Suprapubic skin (tissue), 4 donors: Measurements from ENCODE around the gene PRDM1. TPM values are rescaled to one million over a fixed set of nuclear protein-coding genes. Genes with fewer than 3 reads are reported as not detected.

Experiments used
- DNase-seq, 2 donors: peaks; one replicate each; pipeline ENCODE4 v3.0.0-alpha.2; 2019; ENCODE audit warnings: low spot score in 2 of 2
- H3K27ac ChIP-seq: fragments of 200-600 bp; sonication (generic); one replicate; pipeline ENCODE4 v1.5.1; 2019
- H3K27me3 ChIP-seq: fragments of 200-600 bp; sonication (generic); one replicate; pipeline ENCODE4 v1.5.1; 2019
- H3K36me3 ChIP-seq: fragments of 200-600 bp; sonication (generic); one replicate; pipeline ENCODE4 v1.5.1; 2019
- H3K4me1 ChIP-seq: fragments of 200-600 bp; sonication (generic); one replicate; pipeline ENCODE4 v1.5.1; 2019
- H3K4me3 ChIP-seq: fragments of 200-600 bp; sonication (generic); one replicate; pipeline ENCODE4 v1.5.1; 2019; ENCODE audit warnings: mild to moderate bottlenecking
- H3K9me3 ChIP-seq: fragments of 200-600 bp; sonication (generic); one replicate; pipeline ENCODE4 v1.5.1; 2019
- EP300 ChIP-seq: sonication (generic); formaldehyde crosslinking; IDR thresholded peaks from one replicate; pipeline ENCODE4 v1.6.1; 2017; ENCODE audit warnings: antibody characterized with exemption
- POLR2A ChIP-seq, 2 donors: fragments of 450-650 bp; IDR thresholded peaks; one replicate each; pipeline ENCODE4 v1.6.1; 2017; ENCODE audit warnings: antibody characterized with exemption in 2 of 2, mild to moderate bottlenecking in 2 of 2, moderate library complexity in 2 of 2
- POLR2AphosphoS5 ChIP-seq, 3 donors: sonication (generic); formaldehyde crosslinking; IDR thresholded peaks; one replicate each; pipeline ENCODE4 v1.6.1; 2017; ENCODE audit warnings: antibody characterized with exemption in 3 of 3
- WGBS: methylation state at CpG from one replicate; pipeline ENCODE4 v1.1.5; 2018; 5-methylcytosine and 5-hydroxymethylcytosine counted together
- total RNA-seq, 4 donors: library from RNA; depleted of rRNA; stranded (reverse); fragments of >200 nt; gene quantifications; one replicate each; pipeline ENCODE4 v1.1.0, GENCODE V29; 2016
- TF ChIP-seq, protein P1 (sequence below), 2 donors: fragments of 200-600 bp in 1 of 2; fragments of 450-650 bp in 1 of 2; sonication (generic) in 1 of 2; IDR thresholded peaks; one replicate each; pipeline ENCODE4 v1.5.1; 2016 to 2019; ENCODE audit warnings: antibody characterized with exemption in 2 of 2, mild to moderate bottlenecking in 1 of 2, moderate library complexity in 1 of 2

The PRDM1 gene
- total RNA-seq, 4 donors from 2014 or later: 10.9 to 47.7 (median 27.8) TPM

GRCh38 chr6:106070636-106071035 lies 15.5 kb upstream of the PRDM1 start:
- Histone ChIP-seq H3K4me3 (no peak overlapping the region), H3K4me1 (peaks cover 7% of the 10 kb centered on the region), H3K27ac (no peak overlapping the region), H3K9me3 (no peaks in the 10 kb centered on the region), H3K27me3 (no peaks in the 10 kb centered on the region), H3K36me3 (no peaks in the 10 kb centered on the region)
- DNase-seq: no peak
- TF ChIP-seq EP300: no peak
- no peak for TF ChIP-seq POLR2AphosphoS5 (IDR thresholded peaks at IDR 0.05)
- TF ChIP-seq POLR2A (IDR thresholded peaks at IDR 0.05): no peak
- TF ChIP-seq, protein P1, sequence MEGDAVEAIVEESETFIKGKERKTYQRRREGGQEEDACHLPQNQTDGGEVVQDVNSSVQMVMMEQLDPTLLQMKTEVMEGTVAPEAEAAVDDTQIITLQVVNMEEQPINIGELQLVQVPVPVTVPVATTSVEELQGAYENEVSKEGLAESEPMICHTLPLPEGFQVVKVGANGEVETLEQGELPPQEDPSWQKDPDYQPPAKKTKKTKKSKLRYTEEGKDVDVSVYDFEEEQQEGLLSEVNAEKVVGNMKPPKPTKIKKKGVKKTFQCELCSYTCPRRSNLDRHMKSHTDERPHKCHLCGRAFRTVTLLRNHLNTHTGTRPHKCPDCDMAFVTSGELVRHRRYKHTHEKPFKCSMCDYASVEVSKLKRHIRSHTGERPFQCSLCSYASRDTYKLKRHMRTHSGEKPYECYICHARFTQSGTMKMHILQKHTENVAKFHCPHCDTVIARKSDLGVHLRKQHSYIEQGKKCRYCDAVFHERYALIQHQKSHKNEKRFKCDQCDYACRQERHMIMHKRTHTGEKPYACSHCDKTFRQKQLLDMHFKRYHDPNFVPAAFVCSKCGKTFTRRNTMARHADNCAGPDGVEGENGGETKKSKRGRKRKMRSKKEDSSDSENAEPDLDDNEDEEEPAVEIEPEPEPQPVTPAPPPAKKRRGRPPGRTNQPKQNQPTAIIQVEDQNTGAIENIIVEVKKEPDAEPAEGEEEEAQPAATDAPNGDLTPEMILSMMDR (IDR thresholded peaks at IDR 0.05): no peak
- WGBS: 82% methylated on average over 1 of the region's 1 CpG

DNA sequence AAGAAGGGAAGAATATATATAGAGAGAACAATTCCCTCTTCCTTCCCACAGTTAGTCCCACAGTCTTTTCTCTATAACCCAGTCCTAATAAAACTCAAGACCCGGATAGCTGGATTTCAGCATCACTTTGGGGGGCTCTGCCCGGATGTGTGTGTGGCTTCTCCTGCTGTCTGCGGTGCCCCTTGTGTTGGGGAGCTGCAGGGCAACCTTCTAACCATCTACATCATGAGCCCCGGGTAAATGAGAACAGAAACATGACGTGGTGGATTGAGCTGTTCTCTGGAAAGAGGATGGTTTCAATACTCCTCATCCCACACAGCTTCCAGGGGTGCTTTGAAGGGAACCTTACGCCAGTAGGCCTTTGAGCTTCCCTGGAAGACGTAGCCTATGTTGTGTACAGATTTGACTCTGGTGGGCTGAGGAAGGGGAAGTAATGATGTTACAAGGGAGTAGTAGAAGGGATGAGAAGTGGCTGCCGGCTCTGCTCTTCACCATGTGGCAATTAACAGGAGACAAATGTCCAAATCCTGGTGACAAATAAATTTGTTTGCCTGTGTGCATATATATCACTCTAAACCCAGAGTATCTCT lies 13.5 kb upstream of the PRDM1 start:
- H3K27me3 ChIP-seq: no peaks in the 10 kb centered on the region
- TF ChIP-seq EP300: no peak
- TF ChIP-seq POLR2A (IDR thresholded peaks at IDR 0.05): no peak
- TF ChIP-seq POLR2AphosphoS5 (IDR thresholded peaks at IDR 0.05): no peak
- TF ChIP-seq, protein P1 (IDR thresholded peaks at IDR 0.05): no peak
- no peak overlapping the region for H3K27ac ChIP-seq
- 81% methylated on average over 8 of the region's 8 CpGs for WGBS
- no peak overlapping the region for H3K4me3 ChIP-seq
- no peaks in the 10 kb centered on the region for H3K9me3 ChIP-seq
- H3K4me1 ChIP-seq: peaks cover 7% of the 10 kb centered on the region
- no peaks in the 10 kb centered on the region for H3K36me3 ChIP-seq
- no peak for DNase-seq

- WGBS: 84% methylated on average over 3 of the region's 3 CpGs
- Histone ChIP-seq H3K36me3 (no peaks in the 10 kb centered on the region), H3K4me3 (no peak overlapping the region), H3K4me1 (peaks cover 7% of the 10 kb centered on the region), H3K9me3 (no peaks in the 10 kb centered on the region), H3K27ac (no peak overlapping the region), H3K27me3 (no peaks in the 10 kb centered on the region)
- no peak for DNase-seq
- TF ChIP-seq POLR2A (IDR thresholded peaks at IDR 0.05) (no peak), POLR2AphosphoS5 (IDR thresholded peaks at IDR 0.05) (no peak), EP300 (no peak)
- TF ChIP-seq, protein P1 (IDR thresholded peaks at IDR 0.05): no peak
Measured at GRCh38 chr6:106074146-106074545, 12.0 kb upstream of the PRDM1 start.

GRCh38 chr6:106076139-106076538 lies 10.0 kb upstream of the PRDM1 start:
- H3K9me3 ChIP-seq: no peaks in the 10 kb centered on the region
- no peak overlapping the region for H3K4me3 ChIP-seq
- H3K27me3 ChIP-seq: no peaks in the 10 kb centered on the region
- H3K4me1 ChIP-seq: no peaks in the 10 kb centered on the region
- TF ChIP-seq POLR2A (IDR thresholded peaks at IDR 0.05): no peak
- TF ChIP-seq POLR2AphosphoS5 (IDR thresholded peaks at IDR 0.05): no peak
- no peak for TF ChIP-seq EP300
- DNase-seq: no peak
- WGBS: 91% methylated on average over 3 of the region's 3 CpGs
- H3K27ac ChIP-seq: no peak overlapping the region
- no peaks in the 10 kb centered on the region for H3K36me3 ChIP-seq

DNA sequence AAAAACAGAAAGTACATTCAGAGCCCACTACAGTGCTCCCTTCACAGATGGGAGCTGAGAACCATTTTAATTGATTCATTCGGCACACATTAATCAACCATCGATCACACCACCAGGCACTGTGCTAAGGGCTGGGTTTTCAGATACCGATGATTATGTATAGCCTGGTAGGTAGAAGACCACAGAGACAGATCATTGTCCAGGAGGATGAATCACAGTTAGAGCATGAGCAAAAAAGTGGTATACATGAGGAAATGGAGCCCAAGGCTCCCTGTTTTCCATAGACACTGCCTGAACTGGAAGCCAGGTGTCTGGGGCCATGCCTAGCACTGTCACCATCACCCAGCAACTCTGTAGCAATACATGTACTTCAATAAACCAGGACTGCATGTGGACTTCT lies 9.0 kb upstream of the PRDM1 start:
- TF ChIP-seq POLR2AphosphoS5 (IDR thresholded peaks at IDR 0.05): no peak
- TF ChIP-seq, protein P1 (IDR thresholded peaks at IDR 0.05): no peak
- no peak for TF ChIP-seq EP300
- no peak for TF ChIP-seq POLR2A (IDR thresholded peaks at IDR 0.05)
- no peaks in the 10 kb centered on the region for H3K36me3 ChIP-seq
- no peaks in the 10 kb centered on the region for H3K9me3 ChIP-seq
- H3K27ac ChIP-seq: no peak overlapping the region
- no peak for DNase-seq
- H3K27me3 ChIP-seq: no peaks in the 10 kb centered on the region
- WGBS: 91% methylated on average over 3 of the region's 3 CpGs
- H3K4me1 ChIP-seq: no peaks in the 10 kb centered on the region
- no peak overlapping the region for H3K4me3 ChIP-seq

GRCh38 chr6:106077881-106078280 lies 8.3 kb upstream of the PRDM1 start:
- Histone ChIP-seq H3K4me3 (no peak overlapping the region), H3K4me1 (no peaks in the 10 kb centered on the region), H3K36me3 (no peaks in the 10 kb centered on the region), H3K9me3 (no peaks in the 10 kb centered on the region), H3K27me3 (no peaks in the 10 kb centered on the region), H3K27ac (no peak overlapping the region)
- TF ChIP-seq POLR2AphosphoS5 (IDR thresholded peaks at IDR 0.05): no peak
- no peak for TF ChIP-seq POLR2A (IDR thresholded peaks at IDR 0.05)
- TF ChIP-seq, protein P1 (IDR thresholded peaks at IDR 0.05): no peak
- no peak for TF ChIP-seq EP300
- no peak for DNase-seq
- WGBS: 78% methylated on average over 5 of the region's 5 CpGs
